H9 (cell line): ENCODE data around the gene WLS. TPM values are rescaled to one million over a fixed set of nuclear protein-coding genes. Genes with fewer than 3 reads are reported as not detected.

ENCODE experiments used
- DNase-seq: peaks from one replicate; pipeline ENCODE4 v3.0.0-alpha.2; 2017
- H2AFZ ChIP-seq: one replicate; pipeline ENCODE4 v1.6.1; 2013; ENCODE audit warnings: mild to moderate bottlenecking, low read length, control low read depth, moderate library complexity
- H2AK5ac ChIP-seq: 2 replicates; pipeline ENCODE4 v1.6.1; 2013; ENCODE audit warnings: low read length, control low read depth, mixed read lengths; ENCODE audit not compliant: insufficient read length
- H2BK120ac ChIP-seq: one replicate; pipeline ENCODE4 v1.6.1; 2013; ENCODE audit warnings: low read depth, mild to moderate bottlenecking, low read length, control low read depth, inconsistent platforms; ENCODE audit not compliant: poor library complexity, severe bottlenecking
- H2BK12ac ChIP-seq: 2 replicates; pipeline ENCODE4 v1.6.1; 2013; ENCODE audit warnings: low read length, control low read depth, mixed read lengths, low read depth; ENCODE audit not compliant: insufficient read length
- H2BK15ac ChIP-seq: 2 replicates; pipeline ENCODE4 v1.6.1; 2013; ENCODE audit warnings: low read depth, low read length, control low read depth
- H2BK20ac ChIP-seq: one replicate; pipeline ENCODE4 v1.6.1; 2013; ENCODE audit warnings: low read depth, mild to moderate bottlenecking, low read length, control low read depth, inconsistent platforms; ENCODE audit not compliant: poor library complexity, severe bottlenecking
- H2BK5ac ChIP-seq: 2 replicates; pipeline ENCODE4 v1.6.1; 2013; ENCODE audit warnings: low read length, control low read depth, mixed read lengths; ENCODE audit not compliant: insufficient read length
- H3K14ac ChIP-seq: 2 replicates; pipeline ENCODE4 v1.6.1; 2013; ENCODE audit warnings: low read length, control low read depth; ENCODE audit not compliant: insufficient read depth
- H3K18ac ChIP-seq: 2 replicates; pipeline ENCODE4 v1.6.1; 2013; ENCODE audit warnings: low read depth, mild to moderate bottlenecking, mixed read lengths, low read length, control low read depth; ENCODE audit not compliant: insufficient read length
- H3K23ac ChIP-seq: 2 replicates; pipeline ENCODE4 v1.6.1; 2013; ENCODE audit warnings: low read length, control low read depth, mixed read lengths, low read depth; ENCODE audit not compliant: insufficient read length
- H3K23me2 ChIP-seq: 2 replicates; pipeline ENCODE4 v1.6.1; 2013; ENCODE audit warnings: low read depth, mild to moderate bottlenecking, mixed read lengths, low read length, control low read depth; ENCODE audit not compliant: insufficient read length, poor library complexity, severe bottlenecking
- H3K27ac ChIP-seq: 2 replicates; pipeline ENCODE4 v1.5.1; 2013; ENCODE audit warnings: low read length, control low read depth, mixed read lengths, low read depth; ENCODE audit not compliant: insufficient read length
- H3K27me3 ChIP-seq: 2 replicates; pipeline ENCODE4 v1.6.1; 2013; ENCODE audit warnings: low read length, control low read depth, inconsistent platforms; ENCODE audit not compliant: insufficient read depth
- H3K4ac ChIP-seq: 2 replicates; pipeline ENCODE4 v1.6.1; 2013; ENCODE audit warnings: low read depth, mild to moderate bottlenecking, control low read depth, inconsistent platforms, low read length, moderate library complexity
- H3K4me1 ChIP-seq: 2 replicates; pipeline ENCODE4 v1.6.1; 2013; ENCODE audit warnings: low read length, control low read depth, inconsistent platforms; ENCODE audit not compliant: insufficient read depth
- H3K4me2 ChIP-seq: 2 replicates; pipeline ENCODE4 v1.6.1; 2013; ENCODE audit warnings: low read length, control low read depth, mixed read lengths; ENCODE audit not compliant: insufficient read length, insufficient read depth
- H3K56ac ChIP-seq: 2 replicates; pipeline ENCODE4 v1.6.1; 2013; ENCODE audit warnings: low read depth, mild to moderate bottlenecking, mixed read lengths, low read length, control low read depth; ENCODE audit not compliant: insufficient read length
- H3K79me1 ChIP-seq: 2 replicates; pipeline ENCODE4 v1.6.1; 2013; ENCODE audit warnings: low read depth, mild to moderate bottlenecking, moderate library complexity, low read length, control low read depth, inconsistent platforms; ENCODE audit not compliant: insufficient read depth, poor library complexity, severe bottlenecking
- H3K79me2 ChIP-seq: 2 replicates; pipeline ENCODE4 v1.6.1; 2013; ENCODE audit warnings: low read length, control low read depth, inconsistent platforms; ENCODE audit not compliant: insufficient read depth
- H3K9ac ChIP-seq: 2 replicates; pipeline ENCODE4 v1.6.1; 2013; ENCODE audit warnings: low read length, control low read depth, mixed read lengths; ENCODE audit not compliant: insufficient read length; ENCODE audit errors: extremely low read depth
- H3K9me3 ChIP-seq: one replicate; pipeline ENCODE4 v1.6.1; 2013; ENCODE audit warnings: low read depth, low read length, inconsistent platforms; ENCODE audit not compliant: control insufficient read depth
- H3T11ph ChIP-seq: one replicate; pipeline ENCODE4 v1.6.1; 2013; ENCODE audit warnings: mild to moderate bottlenecking, low read length, control low read depth, inconsistent platforms
- H4K20me1 ChIP-seq: one replicate; pipeline ENCODE4 v1.6.1; 2013; ENCODE audit not compliant: control insufficient read depth, insufficient read length, insufficient read depth
- H4K5ac ChIP-seq: 2 replicates; pipeline ENCODE4 v1.6.1; 2013; ENCODE audit warnings: low read depth, mild to moderate bottlenecking, mixed read lengths, low read length, control low read depth; ENCODE audit not compliant: insufficient read length
- H4K8ac ChIP-seq: replicated peaks from 2 replicates; pipeline ENCODE4 v1.6.1; 2013; ENCODE audit warnings: low read length, control low read depth, mixed read lengths, low read depth; ENCODE audit not compliant: insufficient read length
- H4K91ac ChIP-seq: 2 replicates; pipeline ENCODE4 v1.6.1; 2013; ENCODE audit warnings: low read depth, mild to moderate bottlenecking, moderate library complexity, mixed read lengths, low read length, control low read depth; ENCODE audit not compliant: insufficient read length
- H3K27ac Mint-ChIP-seq, 3 experiments: 2 replicates in 2 of 3; 3 replicates in 1 of 3; pipeline ENCODE4 v1.8.0; 2020 to 2021; ENCODE audit warnings: mixed read lengths in 3 of 3, mild to moderate bottlenecking in 1 of 3, moderate library complexity in 1 of 3
- H3K27me3 Mint-ChIP-seq: 2 replicates; pipeline ENCODE4 v1.8.0; 2021; ENCODE audit warnings: low read depth, mild to moderate bottlenecking, moderate library complexity, mixed read lengths
- H3K36me3 Mint-ChIP-seq, 3 experiments: 2 replicates in 2 of 3; 3 replicates in 1 of 3; pipeline ENCODE4 v1.8.0; 2020 to 2021; ENCODE audit warnings: low read depth in 3 of 3, mixed read lengths in 3 of 3; ENCODE audit not compliant: insufficient read depth in 1 of 3
- H3K4me1 Mint-ChIP-seq, 2 experiments: 2 replicates each; pipeline ENCODE4 v1.8.0; 2020; ENCODE audit warnings: mixed read lengths in 2 of 2
- H3K4me3 Mint-ChIP-seq, 2 experiments: 2 replicates in 1 of 2; 3 replicates in 1 of 2; pipeline ENCODE4 v1.8.0; 2020 to 2021; ENCODE audit warnings: mild to moderate bottlenecking in 2 of 2, mixed read lengths in 2 of 2, moderate library complexity in 1 of 2
- H3K9me3 Mint-ChIP-seq, 2 experiments: 2 replicates in 1 of 2; 3 replicates in 1 of 2; pipeline ENCODE4 v1.8.0; 2020; ENCODE audit warnings: mild to moderate bottlenecking in 2 of 2, mixed read lengths in 2 of 2, moderate library complexity in 1 of 2
- CTCF ChIP-seq: fragments of 200-600 bp; sonication (generic); conservative IDR thresholded peaks from 3 replicates; pipeline ENCODE4 v1.8.0; 2021; ENCODE audit warnings: antibody characterized with exemption, mild to moderate bottlenecking
- WGBS: extraction: QIAGEN DNeasy Blood & Tissue Kit; methylation state at CpG from one replicate; pipeline ENCODE4 v1.1.7; 2013; ENCODE audit warnings: missing lambda C conversion rate, low lambda C conversion rate, mixed read lengths; ENCODE audit not compliant: insufficient read length; ENCODE audit errors: extremely low coverage; 5-methylcytosine and 5-hydroxymethylcytosine counted together
- microRNA-seq: library from miRNA; unstranded; fragments of <30 nt; microRNA quantifications from one replicate; pipeline ENCODE4, GENCODE V29; 2020; ENCODE audit warnings: borderline microRNAs expressed
- total RNA-seq: library from RNA; stranded (reverse); gene quantifications from 2 replicates; pipeline ENCODE4 v1.2.1, GENCODE V29; 2021

The WLS gene
- total RNA-seq, 1 experiment from 2014 or later, result 0.94 TPM

GRCh38 chr1:68078647-68079046, 153.7 kb downstream of the WLS start:
- no peak overlapping the region for H3K4me3 Mint-ChIP-seq
- Histone ChIP-seq H4K5ac (no peak overlapping the region), H3K4me2 (no peak overlapping the region), H3K79me1 (no peaks in the 10 kb centered on the region), H3K27me3 (no peaks in the 10 kb centered on the region), H3T11ph (no peak overlapping the region), H4K20me1 (no peaks in the 10 kb centered on the region), H2BK15ac (no peak overlapping the region), H2BK5ac (no peak overlapping the region), H2AFZ (no peak overlapping the region), H3K14ac (no peak overlapping the region), H3K4me1 (no peaks in the 10 kb centered on the region), H3K79me2 (no peaks in the 10 kb centered on the region), H3K4ac (no peak overlapping the region), H2AK5ac (no peak overlapping the region), H3K23ac (no peak overlapping the region), H2BK20ac (no peak overlapping the region), H4K91ac (no peak overlapping the region), H3K9ac (no peak overlapping the region), H3K27ac (no peak overlapping the region), H2BK12ac (no peak overlapping the region), H2BK120ac (no peak overlapping the region), H4K8ac (no peak overlapping the region), H3K56ac (no peak overlapping the region), H3K9me3 (no peaks in the 10 kb centered on the region), H3K23me2 (no peaks in the 10 kb centered on the region), H3K18ac (no peak overlapping the region)
- no CpG with 5 or more reads among the region's 2 CpGs for WGBS
- H3K27ac Mint-ChIP-seq, result no peak overlapping the region
- peaks cover 11 to 16% of the 10 kb centered on the region in 2 experiments for H3K4me1 Mint-ChIP-seq
- TF ChIP-seq CTCF, result no peak
- H3K9me3 Mint-ChIP-seq, result peaks cover 3 to 6% of the 10 kb centered on the region in 2 experiments; a peak in 4 of 5 replicates
- H3K36me3 Mint-ChIP-seq, result peaks cover 0 to 4% (median 0%) of the 10 kb centered on the region in 3 experiments; a peak in 2 of 7 replicates
- H3K27me3 Mint-ChIP-seq, result no peaks in the 10 kb centered on the region
- no peak for DNase-seq

Small RNAs within 50 kb of the gene (microRNA-seq; reads per million reads assigned to microRNA genes)
- gene MIR1262, result not detected

Other genes starting within 250 kb of the WLS start
- gene DIRAS3, start 181.9 kb downstream of the WLS start, total RNA-seq, result not detected in 2 replicates
- not detected in 2 replicates for gene RPE65, start 217.4 kb upstream of the WLS start, total RNA-seq